Measurements from ENCODE around the gene AIFM3. TPM values are rescaled to one million over a fixed set of nuclear protein-coding genes. Genes with fewer than 3 reads are reported as not detected.
A peak's percentile ranks its signal among the peaks of the same experiment; 100 is the strongest.
"Not testable (repeated sequence)": the region's sequence is repeated elsewhere in the genome, so short reads cannot be mapped to it uniquely, and the experiment has no call there.

Gene AIFM3
- total RNA-seq, 2 donors from 2014 or later, result 0.58 TPM; not detected in 1

DNA sequence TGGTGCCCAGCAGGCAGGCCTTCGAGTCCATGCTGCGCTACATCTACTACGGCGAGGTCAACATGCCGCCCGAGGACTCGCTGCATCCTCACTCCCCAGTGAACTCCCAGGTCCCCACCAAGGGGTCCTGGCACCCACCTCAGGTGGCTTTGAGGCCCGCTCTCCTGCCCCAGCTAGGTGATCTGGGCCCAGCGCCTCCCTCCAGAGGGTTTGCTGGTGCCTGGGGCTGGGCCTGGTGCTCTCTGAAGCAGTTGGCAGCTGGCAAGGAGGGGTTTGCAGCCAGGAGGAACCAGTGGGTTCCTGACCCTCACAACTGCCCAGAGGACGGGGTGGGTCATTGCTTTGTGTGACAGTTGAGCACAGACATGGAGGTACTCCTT, 29.0 kb downstream of the AIFM3 start:
- no peak overlapping the region for H3K27ac Mint-ChIP-seq
- ATAC-seq (replicated peaks in 1 of 2), result no peak
- H3K4me1 Mint-ChIP-seq (ENCODE audit: low read depth), result peaks cover 20% of the 10 kb centered on the region
- no peaks in the 10 kb centered on the region for H3K36me3 Mint-ChIP-seq (ENCODE audit: insufficient read depth in 2 of 2)
- no peak overlapping the region for H3K4me3 Mint-ChIP-seq
- no peak for DNase-seq
- no peaks in the 10 kb centered on the region for H3K27me3 Mint-ChIP-seq (ENCODE audit: low read depth)
- no peaks in the 10 kb centered on the region for H3K9me3 Mint-ChIP-seq

DNA sequence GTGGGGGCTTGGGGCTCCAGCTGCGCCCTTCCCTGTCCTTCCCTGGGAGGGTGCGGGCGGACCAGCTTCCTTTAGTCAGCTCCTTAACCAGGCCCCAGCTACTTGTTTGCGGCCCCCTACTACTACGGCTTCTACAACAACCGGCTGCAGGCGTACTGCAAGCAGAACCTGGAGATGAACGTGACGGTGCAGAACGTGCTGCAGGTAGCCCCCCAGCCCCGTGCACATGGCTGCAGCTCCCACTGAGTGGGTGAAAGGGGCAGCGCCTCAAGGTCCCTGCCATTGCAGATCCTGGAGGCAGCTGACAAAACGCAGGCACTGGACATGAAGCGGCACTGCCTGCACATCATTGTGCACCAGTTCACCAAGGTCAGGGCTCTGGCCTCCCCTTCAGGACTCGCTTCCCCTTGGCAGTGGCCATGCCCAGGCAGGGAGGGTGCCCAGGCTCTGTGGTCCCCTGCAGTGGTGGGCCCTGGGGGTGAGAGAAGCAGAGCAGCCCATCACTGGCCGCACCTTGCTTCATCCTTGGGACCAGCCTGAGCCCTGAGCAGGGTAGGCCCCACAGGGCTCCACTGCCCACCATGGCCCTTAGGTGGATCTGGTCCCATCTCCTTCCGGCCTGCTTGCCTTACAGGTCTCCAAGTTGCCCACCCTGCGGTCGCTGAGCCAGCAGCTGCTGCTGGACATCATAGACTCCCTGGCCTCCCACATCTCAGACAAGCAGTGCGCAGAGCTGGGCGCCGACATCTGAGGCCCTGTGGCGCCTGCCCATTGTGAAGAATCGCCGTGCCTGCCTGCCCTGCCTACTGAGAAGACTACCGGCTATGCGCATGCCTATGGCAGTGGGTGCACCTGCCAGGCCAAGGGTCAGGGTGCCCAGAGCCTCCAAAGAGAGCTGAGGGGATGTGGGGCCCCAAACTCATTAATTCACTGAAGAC, 29.8 kb downstream of the AIFM3 start:
- DNase-seq, result no peak
- no peaks in the 10 kb centered on the region for H3K27me3 Mint-ChIP-seq (ENCODE audit: low read depth)
- H3K9me3 Mint-ChIP-seq, result no peaks in the 10 kb centered on the region
- ATAC-seq (replicated peaks in 1 of 2), result no peak
- no peak overlapping the region for H3K27ac Mint-ChIP-seq
- peaks cover 0 to 2% of the 10 kb centered on the region in 2 donors for H3K36me3 Mint-ChIP-seq (ENCODE audit: insufficient read depth in 2 of 2)
- H3K4me1 Mint-ChIP-seq (ENCODE audit: low read depth), result peaks cover 24% of the 10 kb centered on the region
- H3K4me3 Mint-ChIP-seq, result no peak overlapping the region

- no peak overlapping the region for H3K4me3 Mint-ChIP-seq
- no peaks in the 10 kb centered on the region for H3K27me3 Mint-ChIP-seq (ENCODE audit: low read depth)
- peaks cover 24% of the 10 kb centered on the region for H3K4me1 Mint-ChIP-seq (ENCODE audit: low read depth)
- H3K36me3 Mint-ChIP-seq (ENCODE audit: insufficient read depth in 2 of 2), result peaks cover 0 to 2% of the 10 kb centered on the region in 2 donors
- no peaks in the 10 kb centered on the region for H3K9me3 Mint-ChIP-seq
- ATAC-seq (replicated peaks in 1 of 2) (no peak), DNase-seq (no peak)
- no peak overlapping the region for H3K27ac Mint-ChIP-seq
Observed at GRCh38 chr22:20997536-20998257, 30.6 kb downstream of the AIFM3 start.

GRCh38 chr22:20998411-20999336, 31.6 kb downstream of the AIFM3 start:
- ATAC-seq (replicated peaks in 1 of 2) (no peak), DNase-seq (no peak)
- Mint-ChIP-seq H3K9me3 (no peaks in the 10 kb centered on the region), H3K4me3 (no peak overlapping the region), H3K36me3 (ENCODE audit: insufficient read depth in 2 of 2) (peaks cover 0 to 2% of the 10 kb centered on the region in 2 donors), H3K4me1 (ENCODE audit: low read depth) (peaks cover 32% of the 10 kb centered on the region), H3K27me3 (ENCODE audit: low read depth) (no peaks in the 10 kb centered on the region), H3K27ac (no peak overlapping the region)

- Mint-ChIP-seq H3K9me3 (no peaks in the 10 kb centered on the region), H3K27ac (no peak overlapping the region), H3K36me3 (ENCODE audit: insufficient read depth in 2 of 2) (peaks cover 0 to 2% of the 10 kb centered on the region in 2 donors), H3K27me3 (ENCODE audit: low read depth) (no peaks in the 10 kb centered on the region), H3K4me1 (ENCODE audit: low read depth) (peaks cover 35% of the 10 kb centered on the region), H3K4me3 (peak overlapping the region; percentile 89 to 99)
- DNase-seq (no peak), ATAC-seq (replicated peaks in 1 of 2) (no peak)
Observed at GRCh38 chr22:20999350-21000206, 32.5 kb downstream of the AIFM3 start.

- Mint-ChIP-seq H3K4me1 (ENCODE audit: low read depth) (peaks cover 35% of the 10 kb centered on the region), H3K9me3 (no peaks in the 10 kb centered on the region), H3K27me3 (ENCODE audit: low read depth) (no peaks in the 10 kb centered on the region), H3K27ac (peak overlapping the region; percentile 81), H3K36me3 (ENCODE audit: insufficient read depth in 2 of 2) (peaks cover 0 to 2% of the 10 kb centered on the region in 2 donors), H3K4me3 (peak overlapping the region; percentile 89 to 99)
- ATAC-seq (replicated peaks in 1 of 2) (no peak), DNase-seq (no peak)
Observed at GRCh38 chr22:21000207-21000986, 33.3 kb downstream of the AIFM3 start.

DNA sequence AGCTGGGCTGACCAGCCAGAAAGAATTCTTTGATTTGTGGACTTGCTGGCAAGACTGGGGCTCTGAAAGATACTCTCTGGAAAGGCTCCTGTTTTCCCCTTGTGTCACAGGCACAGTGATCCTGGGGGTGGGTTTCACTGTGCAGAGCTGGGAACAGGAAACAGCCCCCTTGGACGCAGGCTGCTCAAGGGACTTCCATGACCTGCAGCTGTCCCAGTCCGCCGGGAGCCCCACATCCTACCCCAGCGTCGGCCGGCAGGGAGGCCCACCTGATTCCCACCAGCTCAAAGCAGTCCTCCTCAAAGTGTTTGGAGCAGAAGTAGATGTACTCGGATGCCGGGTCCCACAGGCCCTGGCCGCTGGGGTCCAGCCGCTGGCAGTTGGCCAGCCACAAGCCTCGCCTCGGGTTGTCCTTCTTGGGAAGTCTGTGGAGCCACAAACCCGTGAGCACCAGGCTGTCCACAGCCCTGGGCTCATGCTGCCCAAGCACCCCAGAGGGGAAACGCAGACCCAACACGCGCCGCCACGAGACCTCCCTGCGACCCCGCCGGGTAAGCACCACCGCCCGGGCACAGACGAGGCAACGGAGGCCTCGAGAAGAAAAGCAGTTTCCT, 34.0 kb downstream of the AIFM3 start:
- H3K27me3 Mint-ChIP-seq (ENCODE audit: low read depth), result no peaks in the 10 kb centered on the region
- peaks cover 0 to 2% of the 10 kb centered on the region in 2 donors for H3K36me3 Mint-ChIP-seq (ENCODE audit: insufficient read depth in 2 of 2)
- H3K4me3 Mint-ChIP-seq, result peak overlapping the region; percentile 89 to 99
- no peaks in the 10 kb centered on the region for H3K9me3 Mint-ChIP-seq
- no peak for ATAC-seq (replicated peaks in 1 of 2)
- DNase-seq, result peak in 1 of 2 donors; percentile 25
- H3K27ac Mint-ChIP-seq, result peak overlapping the region; percentile 99
- H3K4me1 Mint-ChIP-seq (ENCODE audit: low read depth), result peaks cover 35% of the 10 kb centered on the region

GRCh38 chr22:21001601-21002325, 34.7 kb downstream of the AIFM3 start, which contains the start of gene THAP7:
Gene THAP7 (minus strand): TSS chr22:21002118. CDS start chr22:21001911, 207 bp downstream.
- Mint-ChIP-seq H3K27me3 (ENCODE audit: low read depth) (no peaks in the 10 kb centered on the region), H3K4me3 (peak within 1 kb of the TSS; percentile 89 to 99), H3K9me3 (no peaks in the 10 kb centered on the region), H3K27ac (peak within 1 kb of the TSS; percentile 99), H3K4me1 (ENCODE audit: low read depth) (peaks cover 35% of the 10 kb centered on the region), H3K36me3 (ENCODE audit: insufficient read depth in 2 of 2) (peaks cover 0 to 2% of the 10 kb centered on the region in 2 donors)
- peak; percentile 94 for ATAC-seq (replicated peaks in 1 of 2)
- peak; percentile 98 to 99 for DNase-seq

DNA sequence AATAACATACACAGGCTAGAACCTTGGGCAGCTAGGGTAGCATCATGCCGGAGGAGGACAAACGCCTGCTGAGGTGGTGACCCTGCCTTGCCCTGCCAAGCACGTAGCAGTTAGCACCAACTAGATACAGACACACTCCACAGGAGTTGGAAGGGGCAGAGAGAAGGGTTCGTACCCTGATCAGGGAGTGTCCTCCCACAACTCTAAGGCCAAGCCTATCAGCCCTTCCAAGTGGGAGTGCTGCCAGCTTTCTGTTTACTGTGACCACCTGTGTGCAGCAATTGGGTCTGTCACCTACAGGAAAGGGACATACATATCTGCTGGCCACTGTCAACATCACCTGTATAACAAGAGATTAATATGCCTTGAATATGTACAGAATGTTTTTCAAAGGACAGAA, 36.7 kb downstream of the AIFM3 start:
- DNase-seq (no peak), ATAC-seq (replicated peaks in 1 of 2) (no peak)
- H3K27ac Mint-ChIP-seq, result peak overlapping the region; percentile 74
- peaks cover 31% of the 10 kb centered on the region for H3K4me1 Mint-ChIP-seq (ENCODE audit: low read depth)
- H3K36me3 Mint-ChIP-seq (ENCODE audit: insufficient read depth in 2 of 2), result peaks cover 0 to 2% of the 10 kb centered on the region in 2 donors
- H3K27me3 Mint-ChIP-seq (ENCODE audit: low read depth), result no peaks in the 10 kb centered on the region
- peak overlapping the region; percentile 89 to 99 for H3K4me3 Mint-ChIP-seq
- no peaks in the 10 kb centered on the region for H3K9me3 Mint-ChIP-seq

GRCh38 chr22:21009208-21009607, 42.2 kb downstream of the AIFM3 start:
- not testable (repeated sequence) for H3K27me3 Mint-ChIP-seq (ENCODE audit: low read depth); H3K4me3 Mint-ChIP-seq; H3K9me3 Mint-ChIP-seq; H3K27ac Mint-ChIP-seq; ATAC-seq (replicated peaks in 1 of 2); DNase-seq; H3K4me1 Mint-ChIP-seq (ENCODE audit: low read depth); H3K36me3 Mint-ChIP-seq (ENCODE audit: insufficient read depth in 2 of 2)

All from activated T-cell treated with anti-CD3 and anti-CD28 coated beads, Interleukin-2, amount 50 U/mL, for 72 hours (primary cell).